HG03571 (cell line): ENCODE measurements around the gene RAET1G.
A peak's percentile ranks its signal among the peaks of the same experiment; 100 is the strongest.
"Not testable (repeated sequence)": the region's sequence is repeated elsewhere in the genome, so short reads cannot be mapped to it uniquely, and the experiment has no call there.

Source experiments
- ATAC-seq: cut with Tn5 transposase; IDR thresholded peaks from one replicate; pipeline ENCODE4 v1.9.1; 2021; ENCODE audit not compliant: unreplicated experiment

The RAET1G gene

DNA sequence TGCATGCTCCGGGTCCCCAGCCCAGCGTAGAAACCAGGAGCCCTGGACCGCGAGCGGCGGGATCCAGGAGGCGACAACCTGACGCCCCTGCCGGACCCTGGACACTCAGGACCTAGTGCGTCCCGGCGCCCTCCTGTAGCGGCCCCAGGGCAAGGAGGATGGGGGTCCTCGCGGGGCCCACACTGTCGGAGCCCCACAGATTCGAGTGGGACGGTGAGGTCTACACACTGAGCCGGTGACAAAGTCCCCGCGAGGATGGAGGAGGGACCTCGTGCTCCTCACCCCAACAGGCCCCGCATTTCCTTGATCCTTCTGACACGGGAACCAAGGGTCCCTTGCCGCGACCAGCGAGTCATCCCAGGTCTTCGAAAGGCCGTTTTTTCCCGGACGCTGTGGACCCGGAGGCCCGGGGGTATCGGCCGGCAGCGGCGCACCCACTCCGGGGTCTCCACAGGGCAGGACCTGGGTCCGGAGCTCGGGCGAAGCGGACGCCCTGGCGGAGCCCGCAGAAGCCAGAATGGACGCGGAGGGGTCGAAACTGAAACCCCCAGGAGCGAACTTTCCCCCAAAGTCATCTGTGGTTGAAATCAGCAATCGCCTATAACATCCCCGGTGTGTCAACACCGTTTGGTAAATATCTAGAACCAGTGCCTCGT lies 31.5 kb upstream of the RAET1G start:
- ATAC-seq = not testable (repeated sequence)

GRCh38 chr6:149953934-149954327 lies 31.0 kb upstream of the RAET1G start:
- not testable (repeated sequence) for ATAC-seq

DNA sequence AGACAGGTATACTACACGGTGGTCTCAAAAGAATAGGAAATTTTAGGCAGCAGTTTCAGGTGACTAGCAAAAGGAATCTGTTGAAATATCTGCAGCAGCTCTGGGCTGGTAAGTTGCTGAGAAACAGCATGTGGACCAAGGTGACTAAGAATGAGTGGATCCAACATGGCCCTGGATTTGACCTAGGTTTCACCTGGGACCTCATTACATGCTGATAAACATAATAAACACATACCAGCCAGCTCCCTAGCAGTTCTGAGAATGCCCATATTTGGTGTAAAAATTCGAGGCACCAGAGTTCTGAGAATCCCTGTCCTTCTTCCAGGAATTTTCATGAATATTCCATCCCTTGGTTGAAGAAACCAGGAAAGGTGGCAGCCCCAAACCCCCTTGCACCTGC lies 30.5 kb upstream of the RAET1G start:
- not testable (repeated sequence) for ATAC-seq

DNA sequence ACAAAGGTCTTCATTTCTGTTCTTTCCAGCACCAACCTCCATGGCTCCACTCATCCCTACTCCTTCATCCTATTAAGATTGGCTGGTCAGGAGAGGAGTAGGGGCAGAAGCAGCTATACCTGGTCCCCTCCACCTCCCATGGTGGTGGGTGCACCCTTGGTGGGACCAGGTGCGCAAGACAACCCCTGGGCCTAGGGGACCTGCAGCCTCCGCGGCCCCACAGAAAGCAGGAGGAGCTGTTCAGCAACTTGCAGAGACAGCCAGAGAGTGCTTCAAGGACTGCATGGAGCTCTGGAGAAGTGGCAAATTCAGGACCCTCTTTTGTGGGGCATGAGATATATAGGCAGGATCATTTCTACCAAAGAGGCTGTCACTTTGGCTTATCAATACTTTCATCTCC lies 28.7 kb upstream of the RAET1G start:
- ATAC-seq = no peak

GRCh38 chr6:149951096-149951495 lies 28.2 kb upstream of the RAET1G start:
- ATAC-seq = no peak

- ATAC-seq = no peak
Observed at GRCh38 chr6:149950423-149950822, 27.5 kb upstream of the RAET1G start.

GRCh38 chr6:149948616-149949015 lies 25.7 kb upstream of the RAET1G start:
- no peak for ATAC-seq

- no peak for ATAC-seq
Observed at GRCh38 chr6:149948011-149948410, 25.1 kb upstream of the RAET1G start.

DNA sequence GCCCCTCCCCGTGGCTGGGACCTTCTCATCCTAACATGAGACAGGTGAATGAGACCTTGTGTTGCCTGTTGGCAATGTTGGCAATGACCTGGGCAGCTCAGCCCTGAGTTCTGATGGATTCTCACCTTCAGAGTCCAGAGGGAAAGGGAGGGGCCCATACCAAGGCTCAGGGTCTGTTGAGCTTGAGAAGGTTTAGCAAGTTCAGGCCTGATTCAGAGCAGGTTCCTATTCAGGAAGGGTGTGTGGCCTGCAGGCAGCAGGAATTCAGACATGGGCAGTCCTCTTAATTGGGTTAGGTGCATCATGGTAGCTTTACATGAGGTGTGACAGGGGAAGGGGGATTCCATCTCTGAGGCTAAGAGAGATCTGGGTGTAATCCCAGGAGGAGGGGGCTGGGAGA lies 24.6 kb upstream of the RAET1G start:
- ATAC-seq = not testable (repeated sequence)

GRCh38 chr6:149946631-149947030 lies 23.7 kb upstream of the RAET1G start:
- ATAC-seq = not testable (repeated sequence)

- ATAC-seq = not testable (repeated sequence)
Observed at GRCh38 chr6:149945276-149945675, 22.4 kb upstream of the RAET1G start.

GRCh38 chr6:149943321-149943720 lies 20.4 kb upstream of the RAET1G start:
- ATAC-seq = not testable (repeated sequence)

- no peak for ATAC-seq
Observed at GRCh38 chr6:149942461-149942829, 19.5 kb upstream of the RAET1G start.

GRCh38 chr6:149941583-149942460 lies 18.9 kb upstream of the RAET1G start, which contains the start of gene ULBP2:
Gene ULBP2 (plus strand): TSS chr6:149942014. CDS start chr6:149942073, 59 bp downstream.
- no peak for ATAC-seq

- ATAC-seq = no peak
Observed at GRCh38 chr6:149940672-149940982, 17.7 kb upstream of the RAET1G start.

DNA sequence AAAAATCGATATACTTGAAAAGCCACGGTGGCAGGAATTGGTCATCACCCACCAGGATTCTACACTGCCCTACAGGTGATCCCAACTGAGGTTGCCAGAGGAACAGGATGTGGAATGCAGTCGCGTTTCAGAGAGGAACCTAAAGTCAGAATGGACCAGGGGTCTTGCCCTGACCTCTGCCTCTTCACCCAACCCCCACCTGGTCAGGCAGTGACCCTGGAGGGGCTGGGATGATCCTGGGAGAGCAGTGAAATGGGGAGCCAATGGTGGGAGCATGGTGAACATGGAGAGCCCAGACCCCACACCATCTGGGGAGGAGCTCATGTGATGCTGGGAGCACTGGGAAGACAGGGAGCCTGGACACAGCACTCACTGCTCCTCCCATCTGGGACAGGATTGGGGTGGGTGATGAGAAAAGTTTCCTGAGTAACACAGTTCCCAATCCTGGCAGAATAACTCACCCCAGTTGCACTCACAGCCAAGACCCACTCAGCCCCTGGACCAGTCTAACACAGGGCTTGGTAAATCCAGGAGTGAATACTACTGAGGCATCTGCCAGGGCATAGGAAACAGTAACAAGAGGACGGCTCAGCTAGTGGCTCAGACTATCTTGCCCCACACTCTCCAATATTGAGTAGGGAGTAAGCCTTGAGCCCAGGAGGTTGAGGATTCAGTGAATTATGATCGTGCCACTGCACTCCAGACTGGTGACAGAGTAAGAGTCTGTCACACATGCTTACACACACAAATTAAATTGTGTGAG lies 17.2 kb upstream of the RAET1G start:
- ATAC-seq = no peak

DNA sequence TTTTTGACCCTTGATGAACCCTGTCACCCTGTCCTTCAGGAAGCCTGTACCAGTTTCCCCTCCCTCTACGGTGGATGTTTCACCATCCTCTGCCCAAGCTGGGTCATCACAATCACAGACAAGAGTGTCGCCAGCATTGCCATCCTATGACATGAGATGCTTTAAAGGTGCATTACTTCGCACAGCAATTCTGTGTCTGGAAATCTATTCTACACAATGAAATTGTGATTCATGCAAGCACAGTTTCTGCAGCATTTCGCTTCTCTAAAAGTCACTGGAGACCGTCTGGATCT lies 16.4 kb upstream of the RAET1G start:
- no peak for ATAC-seq

- peak; percentile 75 for ATAC-seq
Observed at GRCh38 chr6:149938571-149939355, 15.8 kb upstream of the RAET1G start.

GRCh38 chr6:149938013-149938570 lies 15.2 kb upstream of the RAET1G start:
- ATAC-seq = not testable (repeated sequence)

GRCh38 chr6:149936743-149937142 lies 13.8 kb upstream of the RAET1G start:
- no peak for ATAC-seq

DNA sequence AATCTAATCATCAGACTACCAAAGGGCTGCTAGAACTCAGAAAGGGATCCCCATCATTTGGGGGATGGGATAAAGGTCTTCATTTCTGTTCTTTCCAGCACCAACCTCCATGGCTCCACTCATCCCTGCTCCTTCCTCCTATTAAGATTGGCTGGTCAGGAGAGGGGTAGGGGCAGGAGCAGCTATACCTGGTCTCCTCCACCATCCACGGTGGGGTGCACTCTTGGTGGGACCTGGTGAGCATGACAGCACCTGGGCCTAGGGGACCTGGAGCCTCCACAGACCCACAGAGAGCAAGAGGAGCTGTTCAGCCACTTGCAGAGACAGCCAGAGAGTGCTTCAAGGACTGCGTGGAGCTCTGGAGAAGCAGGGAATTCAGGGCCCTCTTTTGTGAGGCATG lies 12.7 kb upstream of the RAET1G start:
- no peak for ATAC-seq
